Measurements from ENCODE around the gene FBXO28.

DNA sequence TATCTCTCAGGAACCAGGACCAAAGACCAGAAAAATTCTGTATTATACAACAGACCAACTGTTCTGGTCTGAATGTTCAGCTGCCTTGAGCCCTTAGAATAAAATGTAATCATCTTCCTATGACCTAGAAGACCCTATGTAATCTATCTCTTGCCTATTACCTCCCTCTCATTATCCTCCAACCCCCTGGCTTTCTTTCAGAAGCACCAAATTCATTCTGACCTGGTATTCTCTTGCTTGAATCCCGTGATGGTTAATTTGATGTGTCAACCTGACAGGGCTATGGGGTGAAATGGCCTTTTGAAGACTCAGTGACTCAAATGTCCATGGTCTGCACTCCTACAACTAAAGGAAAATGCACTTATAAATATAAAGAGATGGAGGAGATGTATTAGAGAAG, 21.8 kb upstream of the FBXO28 start:
- TF ChIP-seq POLR2A (IDR thresholded peaks at IDR 0.05), result no peak
- TF ChIP-seq CTCF (IDR thresholded peaks at IDR 0.05), result no peak
